Spleen (tissue), 7 donors: ENCODE measurements around the gene SCGB1D1.

Source experiments
- POLR2A ChIP-seq, 3 donors: fragments of 450-650 bp; IDR thresholded peaks; one replicate each; pipeline ENCODE4 v1.5.1; 2017; ENCODE audit warnings: antibody characterized with exemption in 3 of 3, mild to moderate bottlenecking in 1 of 3
- POLR2AphosphoS5 ChIP-seq, 3 donors: sonication (generic); formaldehyde crosslinking; IDR thresholded peaks; one replicate each; pipeline ENCODE4 v1.5.1; 2017; ENCODE audit warnings: antibody characterized with exemption in 3 of 3
- TF ChIP-seq, protein P1 (sequence below), 11 experiments: fragments of 200-600 bp in 7 of 11; fragments of 450-650 bp in 4 of 11; sonication (generic) in 4 of 11; IDR thresholded peaks in 8 of 11; conservative IDR thresholded peaks in 3 of 11; 1 replicate in 7 of 11; 2 replicates in 4 of 11; pipeline versions ENCODE4 v1.4.0 to v1.8.0; 2016 to 2021; ENCODE audit warnings: antibody characterized with exemption in 11 of 11, inconsistent platforms in 4 of 11, mild to moderate bottlenecking in 1 of 11
- donor health status: DM: no; HTN: no; CAD: no; lungs with moderate emphysema.
- donor health status: DM: no; HTN: no; CAD: no.
- donor health status: DM: no; HTN: no; CAD: no.

DNA sequence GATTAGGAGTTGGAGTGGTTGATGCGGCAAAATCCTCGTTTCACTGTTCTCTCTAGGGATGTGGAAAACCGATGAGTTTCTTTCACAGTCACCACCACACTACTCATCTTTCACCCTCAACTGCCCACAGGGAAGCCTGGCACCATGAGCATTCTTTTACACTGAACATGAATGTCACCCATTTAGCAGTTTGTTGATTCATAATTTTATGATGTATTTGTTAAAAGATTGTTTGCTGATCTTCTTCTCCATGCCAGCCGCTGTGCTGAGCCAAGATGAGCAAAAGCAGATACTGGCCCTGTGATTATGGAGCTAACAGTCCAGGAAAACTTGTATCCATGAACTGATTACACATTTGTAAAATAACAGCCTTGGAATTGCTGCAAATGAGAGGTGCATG, 48.1 kb downstream of the SCGB1D1 start:
- TF ChIP-seq, protein P1, sequence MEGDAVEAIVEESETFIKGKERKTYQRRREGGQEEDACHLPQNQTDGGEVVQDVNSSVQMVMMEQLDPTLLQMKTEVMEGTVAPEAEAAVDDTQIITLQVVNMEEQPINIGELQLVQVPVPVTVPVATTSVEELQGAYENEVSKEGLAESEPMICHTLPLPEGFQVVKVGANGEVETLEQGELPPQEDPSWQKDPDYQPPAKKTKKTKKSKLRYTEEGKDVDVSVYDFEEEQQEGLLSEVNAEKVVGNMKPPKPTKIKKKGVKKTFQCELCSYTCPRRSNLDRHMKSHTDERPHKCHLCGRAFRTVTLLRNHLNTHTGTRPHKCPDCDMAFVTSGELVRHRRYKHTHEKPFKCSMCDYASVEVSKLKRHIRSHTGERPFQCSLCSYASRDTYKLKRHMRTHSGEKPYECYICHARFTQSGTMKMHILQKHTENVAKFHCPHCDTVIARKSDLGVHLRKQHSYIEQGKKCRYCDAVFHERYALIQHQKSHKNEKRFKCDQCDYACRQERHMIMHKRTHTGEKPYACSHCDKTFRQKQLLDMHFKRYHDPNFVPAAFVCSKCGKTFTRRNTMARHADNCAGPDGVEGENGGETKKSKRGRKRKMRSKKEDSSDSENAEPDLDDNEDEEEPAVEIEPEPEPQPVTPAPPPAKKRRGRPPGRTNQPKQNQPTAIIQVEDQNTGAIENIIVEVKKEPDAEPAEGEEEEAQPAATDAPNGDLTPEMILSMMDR (IDR thresholded peaks at IDR 0.05 in 8 of 11, conservative IDR thresholded peaks at IDR 0.05 in 3 of 11) = no peak
- TF ChIP-seq POLR2A (IDR thresholded peaks at IDR 0.05) (no peak), POLR2AphosphoS5 (IDR thresholded peaks at IDR 0.05) (no peak)
